OCI-LY1 (cell line): ENCODE data around the gene SERPINA3.

Source experiments
- H2AFZ ChIP-seq: fragments of 200-600 bp; sonication (generic), shearing (Covaris generic); 2 replicates; pipeline ENCODE4 v1.6.0; 2014; ENCODE audit warnings: antibody characterized with exemption, mild to moderate bottlenecking, low read length
- H3F3A ChIP-seq: fragments of 200-600 bp; sonication (generic), shearing (Covaris generic); 2 replicates; pipeline ENCODE4 v1.6.0; 2014; ENCODE audit warnings: mild to moderate bottlenecking, antibody characterized with exemption, low read length, moderate library complexity; ENCODE audit not compliant: insufficient read depth
- H3K27ac ChIP-seq: fragments of 200-600 bp; sonication (generic); 2 replicates; pipeline ENCODE4 v1.5.1; 2014; ENCODE audit warnings: low read length, mixed run types, mild to moderate bottlenecking, low read depth; ENCODE audit not compliant: poor library complexity, severe bottlenecking
- H3K27me3 ChIP-seq: fragments of 200-600 bp; sonication (generic); 2 replicates; pipeline ENCODE4 v1.6.0; 2014; ENCODE audit warnings: antibody characterized with exemption, mild to moderate bottlenecking, low read length, moderate library complexity; ENCODE audit not compliant: insufficient read depth
- H3K36me3 ChIP-seq: fragments of 200-600 bp; sonication (generic); 2 replicates; pipeline ENCODE4 v1.6.1; 2014; ENCODE audit warnings: mild to moderate bottlenecking, antibody characterized with exemption, low read length, moderate library complexity, mixed read lengths; ENCODE audit not compliant: insufficient read depth
- H3K4me1 ChIP-seq: fragments of 200-600 bp; sonication (generic); 2 replicates; pipeline ENCODE4 v1.5.1; 2014; ENCODE audit warnings: mild to moderate bottlenecking, low read length, moderate library complexity; ENCODE audit not compliant: insufficient read depth, severe bottlenecking
- H3K4me2 ChIP-seq: fragments of 200-600 bp; sonication (generic), shearing (Covaris generic); 2 replicates; pipeline ENCODE4 v1.6.1; 2014; ENCODE audit warnings: low read length
- H3K4me3 ChIP-seq: fragments of 200-600 bp; sonication (generic); 2 replicates; pipeline ENCODE4 v1.5.1; 2014; ENCODE audit warnings: low read length, low read depth, mild to moderate bottlenecking, mixed read lengths; ENCODE audit not compliant: poor library complexity, severe bottlenecking
- H3K79me2 ChIP-seq: fragments of 200-600 bp; shearing (Covaris generic); 2 replicates; pipeline ENCODE4 v1.6.1; 2016; ENCODE audit warnings: mixed run types, low read length, mixed read lengths; ENCODE audit not compliant: insufficient read depth
- H3K9ac ChIP-seq: fragments of 200-600 bp; sonication (generic), shearing (Covaris generic); 2 replicates; pipeline ENCODE4 v1.6.1; 2014; ENCODE audit warnings: mild to moderate bottlenecking, low read length, mixed read lengths
- H3K9me2 ChIP-seq: fragments of 200-600 bp; sonication (generic), shearing (Covaris generic); 2 replicates; pipeline ENCODE4 v1.6.1; 2014; ENCODE audit warnings: low read depth, mild to moderate bottlenecking, low read length, mixed read lengths
- H3K9me3 ChIP-seq: fragments of 200-600 bp; shearing (Covaris generic); 2 replicates; pipeline ENCODE4 v1.6.1; 2014; ENCODE audit warnings: low read length, mixed read lengths
- H4K20me1 ChIP-seq: fragments of 200-600 bp; sonication (generic), shearing (Covaris generic); 2 replicates; pipeline ENCODE4 v1.6.0; 2016; ENCODE audit warnings: mild to moderate bottlenecking, low read length; ENCODE audit not compliant: insufficient read depth
- EZH2 ChIP-seq: fragments of 200-600 bp; sonication (generic), shearing (Covaris generic); IDR thresholded peaks from 2 replicates; pipeline ENCODE4 v1.8.0; 2017; ENCODE audit warnings: borderline replicate concordance, mixed run types, mild to moderate bottlenecking, antibody characterized with exemption, low read length, moderate library complexity, mixed read lengths
- TF ChIP-seq, protein P1 (sequence below): fragments of 200-600 bp; sonication (generic), shearing (Covaris generic); IDR thresholded peaks from 2 replicates; pipeline ENCODE4 v1.5.1; 2017; ENCODE audit warnings: mild to moderate bottlenecking, antibody characterized with exemption, low read length, moderate library complexity, mixed read lengths

Gene SERPINA3

DNA sequence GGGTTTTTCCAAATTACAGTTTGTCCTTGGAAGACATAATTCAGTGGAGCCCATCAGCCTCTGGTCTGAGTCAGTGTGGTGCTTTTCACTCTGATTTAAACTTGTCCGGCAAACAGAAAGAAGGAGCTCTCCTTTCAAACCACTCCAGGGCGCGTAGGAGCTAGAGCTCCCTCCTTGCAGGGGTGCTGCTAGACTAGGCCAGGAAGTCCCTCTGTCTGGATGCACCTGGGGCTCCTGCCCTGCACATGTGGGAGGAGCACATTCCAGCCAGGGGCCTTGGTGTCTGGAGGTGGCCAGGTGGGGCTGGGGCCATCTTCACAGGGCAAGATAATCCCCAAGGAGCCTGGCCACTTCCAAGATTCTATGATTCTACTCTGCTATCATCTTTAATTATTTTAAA is 3.1 kb downstream of the SERPINA3 start:
- H3K79me2 ChIP-seq: no peaks in the 10 kb centered on the region
- no peaks in the 10 kb centered on the region; the same call in 1 of the 2 replicates for H3K36me3 ChIP-seq
- no peak overlapping the region for H3K9ac ChIP-seq
- no peak overlapping the region for H2AFZ ChIP-seq
- H3K27ac ChIP-seq: no peak overlapping the region
- 0 out of 2 replicates have a peak, but pooled peaks cover 2% of the 10 kb centered on the region for H3K9me3 ChIP-seq
- no peak for TF ChIP-seq EZH2
- TF ChIP-seq, protein P1, sequence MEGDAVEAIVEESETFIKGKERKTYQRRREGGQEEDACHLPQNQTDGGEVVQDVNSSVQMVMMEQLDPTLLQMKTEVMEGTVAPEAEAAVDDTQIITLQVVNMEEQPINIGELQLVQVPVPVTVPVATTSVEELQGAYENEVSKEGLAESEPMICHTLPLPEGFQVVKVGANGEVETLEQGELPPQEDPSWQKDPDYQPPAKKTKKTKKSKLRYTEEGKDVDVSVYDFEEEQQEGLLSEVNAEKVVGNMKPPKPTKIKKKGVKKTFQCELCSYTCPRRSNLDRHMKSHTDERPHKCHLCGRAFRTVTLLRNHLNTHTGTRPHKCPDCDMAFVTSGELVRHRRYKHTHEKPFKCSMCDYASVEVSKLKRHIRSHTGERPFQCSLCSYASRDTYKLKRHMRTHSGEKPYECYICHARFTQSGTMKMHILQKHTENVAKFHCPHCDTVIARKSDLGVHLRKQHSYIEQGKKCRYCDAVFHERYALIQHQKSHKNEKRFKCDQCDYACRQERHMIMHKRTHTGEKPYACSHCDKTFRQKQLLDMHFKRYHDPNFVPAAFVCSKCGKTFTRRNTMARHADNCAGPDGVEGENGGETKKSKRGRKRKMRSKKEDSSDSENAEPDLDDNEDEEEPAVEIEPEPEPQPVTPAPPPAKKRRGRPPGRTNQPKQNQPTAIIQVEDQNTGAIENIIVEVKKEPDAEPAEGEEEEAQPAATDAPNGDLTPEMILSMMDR: no peak
- H3K9me2 ChIP-seq: no peaks in the 10 kb centered on the region
- no peak overlapping the region for H3K4me3 ChIP-seq
- no peaks in the 10 kb centered on the region for H3K27me3 ChIP-seq
- no peaks in the 10 kb centered on the region for H3K4me1 ChIP-seq
- H4K20me1 ChIP-seq: no peaks in the 10 kb centered on the region
- no peak overlapping the region for H3K4me2 ChIP-seq
- H3F3A ChIP-seq: no peaks in the 10 kb centered on the region

DNA sequence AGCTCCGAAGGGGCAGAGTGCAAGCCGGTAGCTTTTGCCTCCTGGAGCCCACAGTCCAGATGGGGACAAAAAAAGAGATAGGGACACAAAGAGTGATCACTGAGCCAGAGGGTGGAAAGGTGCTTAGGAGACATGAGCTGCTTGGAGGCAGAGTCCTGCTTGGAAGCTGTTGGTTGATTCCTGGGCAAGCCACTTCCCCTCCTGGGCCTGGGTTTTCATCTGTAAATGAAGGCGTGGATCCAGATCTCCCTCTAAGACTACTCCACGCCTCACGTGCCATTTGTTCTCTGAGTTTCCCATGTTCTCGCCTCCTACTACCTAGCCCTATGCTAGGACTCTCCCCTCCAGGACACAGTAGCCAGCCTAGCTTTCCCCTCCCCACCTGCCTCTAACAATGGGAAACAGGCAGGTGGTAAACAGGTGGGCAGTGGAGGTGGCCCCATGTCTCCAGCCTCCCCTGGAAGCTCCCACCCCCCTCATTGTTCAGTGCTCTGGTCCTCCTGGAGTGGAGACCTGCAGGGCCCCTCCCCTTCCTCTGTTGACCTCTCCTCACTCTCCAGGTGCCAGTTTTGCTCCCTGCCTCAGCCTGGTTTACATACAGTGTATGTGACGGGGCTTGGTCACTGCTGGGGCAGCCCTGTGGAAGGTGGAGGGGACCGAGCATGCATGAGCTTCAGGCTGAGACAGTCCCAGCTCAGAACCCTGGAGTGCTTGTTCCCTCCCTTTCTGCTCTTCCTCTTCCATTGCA is 3.8 kb downstream of the SERPINA3 start:
- Histone ChIP-seq H3K4me1 (no peaks in the 10 kb centered on the region), H3K4me2 (no peak overlapping the region), H3K9ac (no peak overlapping the region), H3K4me3 (no peak overlapping the region), H2AFZ (no peak overlapping the region), H3K27me3 (no peaks in the 10 kb centered on the region), H3K79me2 (no peaks in the 10 kb centered on the region), H3F3A (no peaks in the 10 kb centered on the region), H3K9me3 (0 out of 2 replicates have a peak, but pooled peaks cover 2% of the 10 kb centered on the region), H3K36me3 (no peaks in the 10 kb centered on the region; the same call in 1 of the 2 replicates), H3K9me2 (no peaks in the 10 kb centered on the region), H3K27ac (no peak overlapping the region), H4K20me1 (no peaks in the 10 kb centered on the region)
- TF ChIP-seq EZH2: no peak
- TF ChIP-seq, protein P1: no peak

DNA sequence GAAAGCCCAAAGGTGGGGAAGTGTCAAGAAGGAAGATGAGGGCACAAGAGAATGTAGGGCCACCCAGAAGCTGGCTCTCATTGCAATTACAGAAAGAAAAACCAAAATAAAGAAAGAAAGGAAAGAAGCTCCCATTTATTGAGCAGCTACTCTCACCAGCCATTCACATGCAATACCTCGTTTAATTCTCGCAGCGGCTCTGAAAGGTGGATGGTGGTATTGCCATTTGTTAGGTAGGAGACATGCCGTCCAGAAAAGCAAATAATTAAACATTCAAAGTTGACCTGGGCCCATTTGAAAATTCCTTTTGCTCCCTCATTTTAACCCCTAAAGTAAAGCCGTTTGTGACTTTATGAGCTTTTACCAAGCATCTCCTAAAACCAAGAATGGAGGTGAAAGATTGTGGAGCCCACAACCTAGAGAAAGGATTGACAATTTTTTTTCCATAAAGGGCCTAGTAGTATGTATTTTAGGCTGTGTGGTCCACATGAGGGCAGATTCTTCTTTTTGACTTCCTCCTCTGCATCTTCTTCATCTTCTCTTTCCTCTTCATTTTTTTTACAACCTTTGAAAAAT is 5.3 kb downstream of the SERPINA3 start:
- no peak overlapping the region for H3K9ac ChIP-seq
- no peak overlapping the region for H3K27ac ChIP-seq
- H3K4me1 ChIP-seq: no peaks in the 10 kb centered on the region
- no peaks in the 10 kb centered on the region for H3K9me2 ChIP-seq
- TF ChIP-seq EZH2: no peak
- TF ChIP-seq, protein P1: no peak
- no peak overlapping the region for H3K4me3 ChIP-seq
- H3K9me3 ChIP-seq: 0 out of 2 replicates have a peak, but pooled peaks cover 2% of the 10 kb centered on the region
- H2AFZ ChIP-seq: no peak overlapping the region
- H3K36me3 ChIP-seq: no peaks in the 10 kb centered on the region; the same call in 1 of the 2 replicates
- no peaks in the 10 kb centered on the region for H3K79me2 ChIP-seq
- H3K4me2 ChIP-seq: no peak overlapping the region
- no peaks in the 10 kb centered on the region for H4K20me1 ChIP-seq
- H3F3A ChIP-seq: no peaks in the 10 kb centered on the region
- H3K27me3 ChIP-seq: no peaks in the 10 kb centered on the region
